ENCODE measurements around the gene WHRN. TPM values are rescaled to one million over a fixed set of nuclear protein-coding genes. Genes with fewer than 3 reads are reported as not detected.

Gene WHRN
- total RNA-seq, 1 donor from 2014 or later: 1.1 TPM

DNA sequence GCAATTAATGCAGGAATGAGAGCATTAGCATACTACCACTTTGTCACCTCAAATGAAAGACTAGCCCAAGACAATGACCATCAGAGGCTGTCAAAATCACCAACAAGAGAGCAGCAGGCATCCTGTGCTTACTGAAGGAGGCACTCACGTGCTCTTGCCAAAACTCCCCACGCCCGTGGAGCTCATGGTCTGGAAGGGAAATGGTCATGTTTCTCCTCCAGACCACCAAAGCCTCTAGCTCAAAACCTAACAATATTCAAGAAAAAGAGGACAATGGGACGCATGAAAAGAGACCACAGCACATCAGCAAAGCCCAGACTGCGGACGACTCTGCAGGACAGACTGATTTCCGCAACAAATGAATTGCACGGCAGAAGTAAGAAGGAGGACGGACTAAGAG is 130.3 kb downstream of the WHRN start:
- H3K4me1 ChIP-seq: peaks cover 18% of the 10 kb centered on the region
- peaks cover 38% of the 10 kb centered on the region for H3K4me1 Mint-ChIP-seq
- TF ChIP-seq EZH2 (IDR thresholded peaks at IDR 0.05) (no peak), EZH2phosphoT487 (IDR thresholded peaks at IDR 0.05) (no peak)
- TF ChIP-seq, protein P1, sequence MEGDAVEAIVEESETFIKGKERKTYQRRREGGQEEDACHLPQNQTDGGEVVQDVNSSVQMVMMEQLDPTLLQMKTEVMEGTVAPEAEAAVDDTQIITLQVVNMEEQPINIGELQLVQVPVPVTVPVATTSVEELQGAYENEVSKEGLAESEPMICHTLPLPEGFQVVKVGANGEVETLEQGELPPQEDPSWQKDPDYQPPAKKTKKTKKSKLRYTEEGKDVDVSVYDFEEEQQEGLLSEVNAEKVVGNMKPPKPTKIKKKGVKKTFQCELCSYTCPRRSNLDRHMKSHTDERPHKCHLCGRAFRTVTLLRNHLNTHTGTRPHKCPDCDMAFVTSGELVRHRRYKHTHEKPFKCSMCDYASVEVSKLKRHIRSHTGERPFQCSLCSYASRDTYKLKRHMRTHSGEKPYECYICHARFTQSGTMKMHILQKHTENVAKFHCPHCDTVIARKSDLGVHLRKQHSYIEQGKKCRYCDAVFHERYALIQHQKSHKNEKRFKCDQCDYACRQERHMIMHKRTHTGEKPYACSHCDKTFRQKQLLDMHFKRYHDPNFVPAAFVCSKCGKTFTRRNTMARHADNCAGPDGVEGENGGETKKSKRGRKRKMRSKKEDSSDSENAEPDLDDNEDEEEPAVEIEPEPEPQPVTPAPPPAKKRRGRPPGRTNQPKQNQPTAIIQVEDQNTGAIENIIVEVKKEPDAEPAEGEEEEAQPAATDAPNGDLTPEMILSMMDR (IDR thresholded peaks at IDR 0.05): no peak
- no peak overlapping the region for H3K27ac Mint-ChIP-seq
- no peak overlapping the region for H3K4me3 ChIP-seq
- H3K9me3 Mint-ChIP-seq: no peaks in the 10 kb centered on the region
- peaks cover 6% of the 10 kb centered on the region for H3F3A ChIP-seq (ENCODE audit: low read depth)
- H3K9ac ChIP-seq: no peak overlapping the region
- H3K36me3 Mint-ChIP-seq: peaks cover 11% of the 10 kb centered on the region
- H3K27ac ChIP-seq: no peak overlapping the region
- H4K20me1 ChIP-seq (ENCODE audit: low read depth): peaks cover 6% of the 10 kb centered on the region
- no peaks in the 10 kb centered on the region for H3K27me3 ChIP-seq
- no peaks in the 10 kb centered on the region for H3K36me3 ChIP-seq
- no peak overlapping the region for H2AFZ ChIP-seq (replicated peaks)
- H3K9me3 ChIP-seq (ENCODE audit: low read depth): no peaks in the 10 kb centered on the region
- no peak overlapping the region for H3K4me3 Mint-ChIP-seq
- no peaks in the 10 kb centered on the region for H3K79me2 ChIP-seq (ENCODE audit: low read depth)
- peaks cover 6% of the 10 kb centered on the region for H3K27me3 Mint-ChIP-seq (ENCODE audit: insufficient read depth, low read depth)
- DNase-seq (ENCODE audit: low spot score): no peak
- no peak overlapping the region for H3K4me2 ChIP-seq

DNA sequence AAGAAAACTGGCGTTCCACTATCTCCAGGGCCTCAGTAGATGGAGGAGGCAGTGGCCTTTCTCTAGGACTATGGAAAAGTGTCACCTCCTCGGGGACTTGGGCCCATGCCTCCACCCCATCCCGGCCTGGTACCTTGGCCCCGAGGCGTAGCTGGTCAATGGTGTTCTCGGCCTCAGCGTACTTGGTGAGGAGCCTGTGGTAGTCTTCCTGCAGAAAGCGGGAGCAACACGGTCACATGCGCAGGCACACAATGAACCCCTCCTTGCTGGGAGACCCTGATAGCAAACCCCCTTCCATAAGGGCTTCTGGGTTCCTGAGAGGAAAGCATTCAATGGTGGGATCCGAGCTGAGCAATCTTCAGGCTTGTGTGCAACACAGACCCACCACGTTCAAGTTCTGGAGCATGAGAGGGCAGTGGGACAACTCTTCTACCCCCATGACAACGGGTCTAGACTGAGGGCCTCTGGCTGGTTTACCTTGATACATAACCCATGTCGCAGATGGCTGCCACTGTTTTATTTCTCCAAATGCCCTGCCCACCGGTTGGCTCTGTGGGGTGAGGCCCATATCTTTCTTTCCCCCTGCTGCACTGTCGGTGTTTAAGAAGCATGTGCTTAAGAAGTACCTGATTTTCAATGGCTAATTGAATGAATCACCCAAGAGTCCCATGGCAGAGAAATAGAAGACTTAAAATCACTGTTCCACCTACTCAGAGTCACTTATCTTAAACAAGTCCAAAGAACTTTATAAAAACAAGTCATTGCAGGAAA is 131.1 kb downstream of the WHRN start:
- Histone ChIP-seq H3K4me1 (peaks cover 21% of the 10 kb centered on the region), H3K9ac (no peak overlapping the region), H3F3A (ENCODE audit: low read depth) (peaks cover 6% of the 10 kb centered on the region), H3K4me2 (no peak overlapping the region), H3K9me3 (ENCODE audit: low read depth) (no peaks in the 10 kb centered on the region), H3K36me3 (no peaks in the 10 kb centered on the region), H3K27ac (no peak overlapping the region), H3K79me2 (ENCODE audit: low read depth) (no peaks in the 10 kb centered on the region), H3K4me3 (no peak overlapping the region), H4K20me1 (ENCODE audit: low read depth) (peaks cover 6% of the 10 kb centered on the region), H3K27me3 (no peaks in the 10 kb centered on the region), H2AFZ (replicated peaks) (no peak overlapping the region)
- H3K27ac Mint-ChIP-seq: no peak overlapping the region
- TF ChIP-seq, protein P1 (IDR thresholded peaks at IDR 0.05): no peak
- TF ChIP-seq EZH2phosphoT487 (IDR thresholded peaks at IDR 0.05): no peak
- TF ChIP-seq EZH2 (IDR thresholded peaks at IDR 0.05): no peak
- H3K9me3 Mint-ChIP-seq: no peaks in the 10 kb centered on the region
- H3K36me3 Mint-ChIP-seq: peaks cover 13% of the 10 kb centered on the region
- H3K4me1 Mint-ChIP-seq: peaks cover 44% of the 10 kb centered on the region
- no peak for DNase-seq (ENCODE audit: low spot score)
- H3K27me3 Mint-ChIP-seq (ENCODE audit: insufficient read depth, low read depth): peaks cover 6% of the 10 kb centered on the region
- H3K4me3 Mint-ChIP-seq: no peak overlapping the region

DNA sequence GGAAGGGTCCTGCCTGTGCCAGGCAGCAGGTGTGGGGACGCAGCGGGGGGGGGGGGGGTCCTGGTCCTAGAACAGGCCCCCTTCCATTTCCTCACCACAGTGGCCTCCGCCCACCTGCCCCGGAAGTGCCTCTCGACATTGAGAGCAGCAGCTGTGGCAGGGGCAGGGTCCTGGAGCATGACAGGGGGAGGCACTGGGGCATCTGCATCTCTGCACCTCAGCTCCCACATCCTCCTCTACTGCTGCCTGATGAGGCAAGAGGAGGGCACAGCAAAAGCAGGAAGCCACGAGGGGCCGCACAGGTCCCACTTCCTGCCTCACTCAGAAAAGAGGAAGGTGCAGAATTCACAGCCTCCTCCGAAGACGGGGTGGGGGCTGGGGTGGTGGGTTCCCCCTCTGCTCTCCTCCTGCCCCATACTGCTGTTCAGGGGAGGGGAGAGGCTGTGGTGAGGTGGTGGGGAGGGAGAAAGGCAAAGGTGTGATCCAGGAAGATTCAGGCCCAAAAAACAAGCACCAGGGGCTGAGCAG is 132.3 kb downstream of the WHRN start:
- H3K4me3 ChIP-seq: no peak overlapping the region
- no peak overlapping the region for H3K9ac ChIP-seq
- H3K36me3 Mint-ChIP-seq: peaks cover 10% of the 10 kb centered on the region
- peaks cover 6% of the 10 kb centered on the region for H4K20me1 ChIP-seq (ENCODE audit: low read depth)
- no peaks in the 10 kb centered on the region for H3K27me3 ChIP-seq
- DNase-seq (ENCODE audit: low spot score): no peak
- H3K4me2 ChIP-seq: no peak overlapping the region
- H3K4me3 Mint-ChIP-seq: no peak overlapping the region
- H3F3A ChIP-seq (ENCODE audit: low read depth): peaks cover 6% of the 10 kb centered on the region
- peaks cover 6% of the 10 kb centered on the region for H3K27me3 Mint-ChIP-seq (ENCODE audit: insufficient read depth, low read depth)
- H3K36me3 ChIP-seq: no peaks in the 10 kb centered on the region
- H3K27ac ChIP-seq: no peak overlapping the region
- no peak overlapping the region for H3K27ac Mint-ChIP-seq
- no peaks in the 10 kb centered on the region for H3K9me3 ChIP-seq (ENCODE audit: low read depth)
- H3K9me3 Mint-ChIP-seq: no peaks in the 10 kb centered on the region
- H2AFZ ChIP-seq (replicated peaks): no peak overlapping the region
- no peaks in the 10 kb centered on the region for H3K79me2 ChIP-seq (ENCODE audit: low read depth)
- H3K4me1 ChIP-seq: peaks cover 21% of the 10 kb centered on the region
- H3K4me1 Mint-ChIP-seq: peaks cover 44% of the 10 kb centered on the region
- TF ChIP-seq, protein P1 (IDR thresholded peaks at IDR 0.05): no peak
- TF ChIP-seq EZH2 (IDR thresholded peaks at IDR 0.05): no peak
- no peak for TF ChIP-seq EZH2phosphoT487 (IDR thresholded peaks at IDR 0.05)
